ENCODE measurements around the gene CTRB1. TPM values are rescaled to one million over a fixed set of nuclear protein-coding genes. Genes with fewer than 3 reads are reported as not detected.
A peak's percentile ranks its signal among the peaks of the same experiment; 100 is the strongest.

Gene CTRB1
- total and polyA plus RNA-seq, 2 of the 13 experiments (the other 11 are each of a cell fraction or from before 2014, with no cell fraction given), result not detected

- TF ChIP-seq SOX6 (IDR thresholded peaks at IDR 0.05) (no peak), SOX6 (CRISPR knock-in tag; IDR thresholded peaks at IDR 0.05) (0 out of 2 replicates have a peak, but pooled peaks have one; percentile 7), ZNF784 (CRISPR knock-in tag; IDR thresholded peaks at IDR 0.05; ENCODE audit: borderline replicate concordance) (peak; percentile 84; the same call in 1 of the 2 replicates), ZNF770 (CRISPR knock-in tag; IDR thresholded peaks at IDR 0.05) (peak; percentile 81), ZSCAN12 (CRISPR knock-in tag; IDR thresholded peaks at IDR 0.05) (peak; percentile 40; the same call in 1 of the 2 replicates), CCAR2 (optimal IDR thresholded peaks at IDR 0.05; ENCODE audit: low read depth, low read length) (no peak), ZNF484 (CRISPR knock-in tag; IDR thresholded peaks at IDR 0.05; ENCODE audit: borderline replicate concordance, low read depth) (no peak), ZNF747 (CRISPR knock-in tag; IDR thresholded peaks at IDR 0.05; ENCODE audit: borderline replicate concordance) (peak; percentile 60; the same call in 1 of the 2 replicates), FOXK1 (CRISPR knock-in tag; IDR thresholded peaks at IDR 0.05; ENCODE audit: borderline replicate concordance, low read depth) (no peak), AGO2 (optimal IDR thresholded peaks at IDR 0.05; ENCODE audit: low read depth, low read length) (peak; percentile 99), POLR2AphosphoS2 (IDR thresholded peaks at IDR 0.05; ENCODE audit: low read depth, low read length) (no peak), RFXAP (CRISPR knock-in tag; IDR thresholded peaks at IDR 0.05; ENCODE audit: borderline replicate concordance) (no peak), ARID3A (IDR thresholded peaks at IDR 0.05; ENCODE audit: low read depth, low read length) (no peak), ZNF652 (CRISPR knock-in tag; IDR thresholded peaks at IDR 0.05; ENCODE audit: borderline replicate concordance, low read depth) (no peak), NFE2 (CRISPR knock-in tag; IDR thresholded peaks at IDR 0.05) (no peak), SAP130 (CRISPR knock-in tag; IDR thresholded peaks at IDR 0.05; ENCODE audit: low read depth) (peak; percentile 73), NAIF1 (CRISPR knock-in tag; IDR thresholded peaks at IDR 0.05; ENCODE audit: borderline replicate concordance) (no peak; the same call in 1 of the 2 replicates), NCOA1 (CRISPR knock-in tag; IDR thresholded peaks at IDR 0.05) (peak; percentile 86; the same call in 1 of the 2 replicates), UBTF (CRISPR knock-in tag; IDR thresholded peaks at IDR 0.05) (peak; percentile 68; the same call in 1 of the 2 replicates), HHEX (CRISPR knock-in tag; IDR thresholded peaks at IDR 0.05) (no peak), YEATS2 (CRISPR knock-in tag; IDR thresholded peaks at IDR 0.05; ENCODE audit: borderline replicate concordance) (no peak), ZSCAN31 (CRISPR knock-in tag; IDR thresholded peaks at IDR 0.05; ENCODE audit: low read depth) (no peak), GPN1 (CRISPR knock-in tag; IDR thresholded peaks at IDR 0.05; ENCODE audit: borderline replicate concordance) (no peak)
Observed at GRCh38 chr16:75250809-75251279, 32.1 kb downstream of the CTRB1 start (continued).
